IMR-90 (cell line): ENCODE measurements around the gene ST3GAL5. TPM values are rescaled to one million over a fixed set of nuclear protein-coding genes. Genes with fewer than 3 reads are reported as not detected.

Experiments used
- ATAC-seq: fragments of 200-7000 bp; cut with Tn5 transposase; 2 replicates; pipeline ENCODE4 v1.9.1; 2020; ENCODE audit warnings: low read depth, mild to moderate bottlenecking, moderate library complexity
- BruUV-seq: library from RNA; stranded (reverse); fragments of 400-500 nt; replicated peaks from 2 replicates; lab custom pipeline; 2021; lab: Mats Ljungman, UMichigan
- CTCF ChIA-PET: fragments of 300-600 bp; formaldehyde crosslinking; extraction: SDS; loops from one replicate; lab custom pipeline; 2021; ENCODE audit warnings: antibody characterized with exemption; lab: Yijun Ruan, JAX
- POLR2A ChIA-PET: fragments of 300-600 bp; sonication (Branson Sonifier 250); formaldehyde crosslinking; loops from one replicate; lab custom pipeline; 2022; ENCODE audit warnings: antibody characterized with exemption; ENCODE audit not compliant: unreplicated experiment; lab: Charles Lee
- DNase-seq: peaks from one replicate; pipeline ENCODE4 v3.0.0; 2013
- H2AFZ ChIP-seq: replicated peaks from 2 replicates; pipeline ENCODE3; 2013; ENCODE audit warnings: low read length, mild to moderate bottlenecking; ENCODE audit not compliant: poor library complexity
- H2AK5ac ChIP-seq: 2 replicates; pipeline ENCODE4 v1.6.1; 2013; ENCODE audit warnings: low read depth, low read length, inconsistent platforms
- H2AK9ac ChIP-seq: replicated peaks from 2 replicates; pipeline ENCODE3; 2013; ENCODE audit warnings: mild to moderate bottlenecking, low read depth, low read length, moderate library complexity; ENCODE audit not compliant: poor library complexity
- H2BK120ac ChIP-seq: 2 replicates; pipeline ENCODE4 v1.6.1; 2013; ENCODE audit warnings: low read depth, low read length, inconsistent platforms
- H2BK15ac ChIP-seq: 3 replicates; pipeline ENCODE4 v1.6.1; 2013; ENCODE audit warnings: low read depth, low read length, inconsistent platforms
- H2BK20ac ChIP-seq: 2 replicates; pipeline ENCODE4 v1.6.1; 2013; ENCODE audit warnings: low read depth, mild to moderate bottlenecking, inconsistent platforms, low read length, moderate library complexity
- H2BK5ac ChIP-seq: 2 replicates; pipeline ENCODE4 v1.6.1; 2013; ENCODE audit warnings: mild to moderate bottlenecking, low read depth, low read length, inconsistent platforms; ENCODE audit not compliant: poor library complexity, severe bottlenecking
- H3K14ac ChIP-seq: replicated peaks from 2 replicates; pipeline ENCODE4 v1.6.1; 2013; ENCODE audit warnings: low read depth, low read length, inconsistent platforms
- H3K18ac ChIP-seq: 2 replicates; pipeline ENCODE4 v1.6.1; 2013; ENCODE audit warnings: low read depth, low read length, control low read depth
- H3K23ac ChIP-seq: 2 replicates; pipeline ENCODE4 v1.6.1; 2013; ENCODE audit warnings: low read depth, low read length, inconsistent platforms
- H3K27ac ChIP-seq: 2 replicates; pipeline ENCODE4 v1.5.1; 2013; ENCODE audit warnings: mild to moderate bottlenecking, control low read depth, low read length; ENCODE audit not compliant: insufficient read depth
- H3K27me3 ChIP-seq: 2 replicates; pipeline ENCODE4 v1.6.1; 2013; ENCODE audit warnings: low read length; ENCODE audit not compliant: control insufficient read depth, insufficient read depth
- H3K36me3 ChIP-seq: 2 replicates; pipeline ENCODE4 v1.6.1; 2013; ENCODE audit warnings: low read length, mixed read lengths; ENCODE audit not compliant: control insufficient read depth, insufficient read depth
- H3K4ac ChIP-seq: 2 replicates; pipeline ENCODE4 v1.6.1; 2013; ENCODE audit warnings: low read depth, low read length, inconsistent platforms
- H3K4me1 ChIP-seq: 2 replicates; pipeline ENCODE4 v1.6.1; 2013; ENCODE audit warnings: low read length, mixed read lengths; ENCODE audit not compliant: control insufficient read depth, insufficient read depth
- H3K4me2 ChIP-seq: 2 replicates; pipeline ENCODE4 v1.6.1; 2013; ENCODE audit warnings: low read depth, mild to moderate bottlenecking, control low read depth, low read length, moderate library complexity
- H3K4me3 ChIP-seq: 2 replicates; pipeline ENCODE4 v1.5.1; 2013; ENCODE audit warnings: low read depth, mild to moderate bottlenecking, control low read depth, low read length, moderate library complexity; ENCODE audit not compliant: insufficient read depth
- H3K56ac ChIP-seq: 2 replicates; pipeline ENCODE4 v1.6.1; 2013; ENCODE audit warnings: low read length, inconsistent platforms; ENCODE audit not compliant: insufficient read depth; ENCODE audit errors: extremely low read depth
- H3K79me1 ChIP-seq, 2 experiments: 2 replicates each; pipeline ENCODE4 v1.6.1; 2013; ENCODE audit warnings: low read length in 2 of 2, inconsistent platforms in 1 of 2, low read depth in 1 of 2
- H3K9ac ChIP-seq: 2 replicates; pipeline ENCODE4 v1.6.1; 2013; ENCODE audit warnings: low read depth, low read length, control low read depth
- H3K9me1 ChIP-seq: 2 replicates; pipeline ENCODE4 v1.6.1; 2013; ENCODE audit warnings: low read length, inconsistent platforms; ENCODE audit not compliant: insufficient read depth
- H3K9me3 ChIP-seq: 2 replicates; pipeline ENCODE4 v1.6.1; 2013; ENCODE audit warnings: low read length; ENCODE audit not compliant: control insufficient read depth, insufficient read depth
- H4K20me1 ChIP-seq: 2 replicates; pipeline ENCODE4 v1.6.1; 2013; ENCODE audit warnings: low read length, inconsistent platforms; ENCODE audit not compliant: insufficient read depth
- H4K5ac ChIP-seq: 2 replicates; pipeline ENCODE4 v1.6.1; 2013; ENCODE audit warnings: mild to moderate bottlenecking, low read depth, low read length, control low read depth
- H4K8ac ChIP-seq, 2 experiments: 2 replicates each; pipeline ENCODE4 v1.6.1; 2013; ENCODE audit warnings: low read depth in 2 of 2, low read length in 2 of 2, control low read depth in 1 of 2, inconsistent platforms in 1 of 2
- H4K91ac ChIP-seq: 2 replicates; pipeline ENCODE4 v1.6.1; 2013; ENCODE audit warnings: low read depth, low read length, inconsistent platforms; ENCODE audit not compliant: insufficient read depth
- CEBPB ChIP-seq: IDR thresholded peaks from 2 replicates; pipeline ENCODE4 v1.6.1; 2012; ENCODE audit warnings: low read depth, low read length, improper control_type of control experiment
- CHD1 ChIP-seq: IDR thresholded peaks from 2 replicates; pipeline ENCODE4 v1.6.1; 2012; ENCODE audit warnings: low read depth, low read length, improper control_type of control experiment
- FOS ChIP-seq: fragments of 150-350 bp; IDR thresholded peaks from 2 replicates; pipeline ENCODE4 v1.6.1; 2016; ENCODE audit warnings: low read depth, low read length
- MAFK ChIP-seq: IDR thresholded peaks from 2 replicates; pipeline ENCODE4 v1.6.1; 2012; ENCODE audit warnings: low read depth, low read length, improper control_type of control experiment
- MXI1 ChIP-seq: IDR thresholded peaks from 2 replicates; pipeline ENCODE4 v1.6.1; 2012; ENCODE audit warnings: low read depth, mild to moderate bottlenecking, low read length, moderate library complexity, borderline replicate concordance
- NFE2L2 ChIP-seq: fragments of 150-350 bp; IDR thresholded peaks from 2 replicates; pipeline ENCODE4 v1.6.1; 2016; ENCODE audit warnings: low read depth, mild to moderate bottlenecking, low read length
- POLR2A ChIP-seq: IDR thresholded peaks from 2 replicates; pipeline ENCODE4 v1.6.1; 2012; ENCODE audit warnings: mild to moderate bottlenecking, low read depth, low read length
- RAD21 ChIP-seq: IDR thresholded peaks from 2 replicates; pipeline ENCODE4 v1.6.1; 2012; ENCODE audit warnings: low read length, improper control_type of control experiment
- RFX5 ChIP-seq: IDR thresholded peaks from 2 replicates; pipeline ENCODE4 v1.8.0; 2012; ENCODE audit warnings: low read depth, mild to moderate bottlenecking, low read length, moderate library complexity
- SMC3 ChIP-seq: fragments of 150-350 bp; IDR thresholded peaks from 2 replicates; pipeline ENCODE4 v1.6.1; 2016; ENCODE audit warnings: low read depth, mild to moderate bottlenecking, antibody characterized with exemption, low read length, moderate library complexity
- WGBS, 2 experiments: methylation state at CpG; one replicate each; pipeline versions ENCODE4 v1.1.5 to v1.1.7; 2013; ENCODE audit warnings: missing lambda C conversion rate in 2 of 2; ENCODE audit not compliant: insufficient read length in 1 of 2; ENCODE audit errors: extremely low coverage in 2 of 2; 5-methylcytosine and 5-hydroxymethylcytosine counted together
- dilution Hi-C: fragments of 300-500 bp; cut with HindIII; formaldehyde crosslinking; loops from one replicate; pipeline ENCODE4 v1.14.3; 2018; ENCODE audit warnings: low sequenced_read_pairs; ENCODE audit not compliant: unreplicated experiment
- in situ Hi-C: fragments of 300-500 bp; cut with MboI; formaldehyde crosslinking; loops from 3 replicates; pipeline ENCODE4 v1.14.3; 2019; ENCODE audit warnings: low sequenced_read_pairs, inconsistent platforms, mixed read lengths
- intact Hi-C: fragments of 100-400 bp; cut with micrococcal nuclease; formaldehyde crosslinking; loops from 2 replicates; pipeline ENCODE4 v1.10.0; 2022
- polyA plus RNA-seq, 3 experiments: library from polyadenylated mRNA; depleted of rRNA; stranded (reverse); fragments of >200 nt; gene quantifications; 2 replicates each; pipeline ENCODE4 v1.2.3, GENCODE V29; 2012; ENCODE audit warnings: low replicate concordance in 1 of 3
- total RNA-seq: library from RNA; depleted of rRNA; stranded (reverse); fragments of >200 nt; gene quantifications from 2 replicates; pipeline ENCODE4 v1.2.3, GENCODE V29; 2012
- TF ChIP-seq, protein P1 (sequence below): fragments of 150-350 bp; IDR thresholded peaks from 2 replicates; pipeline ENCODE4 v1.6.1; 2016; ENCODE audit warnings: low read depth, mild to moderate bottlenecking, low read length, moderate library complexity, borderline replicate concordance
- TF ChIP-seq, protein P2 (sequence below): fragments of 150-350 bp; IDR thresholded peaks from 2 replicates; pipeline ENCODE4 v1.6.1; 2017; ENCODE audit warnings: mild to moderate bottlenecking, antibody characterized with exemption, low read length, low read depth
- TF ChIP-seq, protein P3 (sequence below): conservative IDR thresholded peaks from 2 replicates; pipeline ENCODE4 v1.5.1; 2012; ENCODE audit warnings: mild to moderate bottlenecking, low read depth, low read length, improper control_type of control experiment

The ST3GAL5 gene
- total and polyA plus RNA-seq, 2 of the 4 experiments (the other 2 are of a cell fraction): 16.8 to 21.0 TPM

DNA sequence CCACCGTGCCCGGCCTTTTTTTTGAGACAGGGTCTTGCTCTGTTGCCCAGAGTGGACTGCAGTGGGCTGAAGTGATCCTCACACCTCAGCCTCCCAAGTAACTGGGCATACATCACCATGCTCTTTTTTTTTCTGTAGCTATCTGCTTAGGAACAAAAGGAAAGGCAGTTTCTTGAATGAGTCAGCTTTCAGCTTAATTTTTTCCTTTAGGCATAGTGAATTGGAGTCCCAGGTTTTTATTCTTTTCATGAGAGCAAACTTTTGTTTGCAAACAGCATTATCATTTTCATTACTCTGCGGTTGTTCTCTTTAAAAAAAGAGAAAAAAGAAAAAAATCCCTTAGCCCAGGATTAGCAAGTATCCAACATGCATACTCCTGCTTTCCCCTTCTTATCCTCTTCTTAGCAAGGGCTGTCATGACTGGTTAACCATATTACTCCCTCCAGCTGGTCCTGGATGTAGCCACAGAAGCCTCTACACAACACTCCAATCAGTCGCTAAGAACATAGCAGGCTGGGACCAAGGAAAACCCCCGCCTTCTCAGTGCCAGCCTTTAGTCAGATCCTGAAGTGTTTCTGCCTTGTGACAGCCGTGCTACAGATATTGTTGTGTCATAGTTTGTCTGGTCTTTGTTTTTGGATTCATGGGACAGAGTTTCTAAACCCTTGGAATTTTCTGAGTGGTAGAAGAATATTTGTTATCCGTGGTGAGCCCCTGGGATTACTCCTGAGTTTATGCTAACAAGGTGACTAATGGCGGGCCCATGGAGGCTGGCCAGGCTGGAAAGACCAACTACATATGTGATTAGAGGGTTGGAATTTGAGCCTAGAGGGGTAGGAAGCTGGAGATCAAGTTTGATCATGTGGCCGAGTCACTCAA, 23.3 kb upstream of the ST3GAL5 start:
- DNase-seq: peak; percentile 85
- CTCF ChIA-PET: interaction anchor here (0.9 to 1.1 kb wide), 2 partner anchors 9 to 22 kb away, joined by 4 read pairs; no protein-coding TSS in a partner anchor
- TF ChIP-seq RAD21 (0 out of 2 replicates have a peak, but pooled peaks have one; percentile 4), SMC3 (no peak), RFX5 (no peak), NFE2L2 (peak; percentile 15; the same call in 1 of the 2 replicates), CHD1 (no peak), POLR2A (no peak), FOS (peak; percentile 24; the same call in 1 of the 2 replicates), MXI1 (no peak), CEBPB (peak; percentile 50; the same call in 1 of the 2 replicates), MAFK (no peak)
- TF ChIP-seq, protein P1, sequence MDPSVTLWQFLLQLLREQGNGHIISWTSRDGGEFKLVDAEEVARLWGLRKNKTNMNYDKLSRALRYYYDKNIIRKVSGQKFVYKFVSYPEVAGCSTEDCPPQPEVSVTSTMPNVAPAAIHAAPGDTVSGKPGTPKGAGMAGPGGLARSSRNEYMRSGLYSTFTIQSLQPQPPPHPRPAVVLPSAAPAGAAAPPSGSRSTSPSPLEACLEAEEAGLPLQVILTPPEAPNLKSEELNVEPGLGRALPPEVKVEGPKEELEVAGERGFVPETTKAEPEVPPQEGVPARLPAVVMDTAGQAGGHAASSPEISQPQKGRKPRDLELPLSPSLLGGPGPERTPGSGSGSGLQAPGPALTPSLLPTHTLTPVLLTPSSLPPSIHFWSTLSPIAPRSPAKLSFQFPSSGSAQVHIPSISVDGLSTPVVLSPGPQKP: no peak
- TF ChIP-seq, protein P2, sequence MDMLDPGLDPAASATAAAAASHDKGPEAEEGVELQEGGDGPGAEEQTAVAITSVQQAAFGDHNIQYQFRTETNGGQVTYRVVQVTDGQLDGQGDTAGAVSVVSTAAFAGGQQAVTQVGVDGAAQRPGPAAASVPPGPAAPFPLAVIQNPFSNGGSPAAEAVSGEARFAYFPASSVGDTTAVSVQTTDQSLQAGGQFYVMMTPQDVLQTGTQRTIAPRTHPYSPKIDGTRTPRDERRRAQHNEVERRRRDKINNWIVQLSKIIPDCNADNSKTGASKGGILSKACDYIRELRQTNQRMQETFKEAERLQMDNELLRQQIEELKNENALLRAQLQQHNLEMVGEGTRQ: peak; percentile 30; the same call in 1 of the 2 replicates
- TF ChIP-seq, protein P3, sequence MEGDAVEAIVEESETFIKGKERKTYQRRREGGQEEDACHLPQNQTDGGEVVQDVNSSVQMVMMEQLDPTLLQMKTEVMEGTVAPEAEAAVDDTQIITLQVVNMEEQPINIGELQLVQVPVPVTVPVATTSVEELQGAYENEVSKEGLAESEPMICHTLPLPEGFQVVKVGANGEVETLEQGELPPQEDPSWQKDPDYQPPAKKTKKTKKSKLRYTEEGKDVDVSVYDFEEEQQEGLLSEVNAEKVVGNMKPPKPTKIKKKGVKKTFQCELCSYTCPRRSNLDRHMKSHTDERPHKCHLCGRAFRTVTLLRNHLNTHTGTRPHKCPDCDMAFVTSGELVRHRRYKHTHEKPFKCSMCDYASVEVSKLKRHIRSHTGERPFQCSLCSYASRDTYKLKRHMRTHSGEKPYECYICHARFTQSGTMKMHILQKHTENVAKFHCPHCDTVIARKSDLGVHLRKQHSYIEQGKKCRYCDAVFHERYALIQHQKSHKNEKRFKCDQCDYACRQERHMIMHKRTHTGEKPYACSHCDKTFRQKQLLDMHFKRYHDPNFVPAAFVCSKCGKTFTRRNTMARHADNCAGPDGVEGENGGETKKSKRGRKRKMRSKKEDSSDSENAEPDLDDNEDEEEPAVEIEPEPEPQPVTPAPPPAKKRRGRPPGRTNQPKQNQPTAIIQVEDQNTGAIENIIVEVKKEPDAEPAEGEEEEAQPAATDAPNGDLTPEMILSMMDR: no peak

More for the DNA sequence above, 23.3 kb upstream of the ST3GAL5 start:
- Histone ChIP-seq H2AK5ac (peak overlapping the region; percentile 79), H4K20me1 (peaks cover 4% of the 10 kb centered on the region; the same call in 1 of the 2 replicates), H3K23ac (no peak overlapping the region), H3K4me3 (no peak overlapping the region), H2BK5ac (peak overlapping the region; percentile 65), H3K79me1 (no peaks in the 10 kb centered on the region), H2BK15ac (peak overlapping the region; percentile 2; the same call in 1 of the 3 replicates), H3K18ac (peak overlapping the region; percentile 31), H3K9ac (no peak overlapping the region), H3K9me1 (peaks cover 3% of the 10 kb centered on the region; the same call in 1 of the 2 replicates), H3K4me1 (peaks cover 9% of the 10 kb centered on the region), H2BK20ac (0 out of 2 replicates have a peak overlapping the region, but pooled peaks have one; percentile 27), H3K36me3 (no peaks in the 10 kb centered on the region), H3K14ac (no peak overlapping the region), H4K5ac (peak overlapping the region; percentile 41; the same call in 1 of the 2 replicates), H2AFZ (peak overlapping the region; percentile 66), H3K9me3 (no peaks in the 10 kb centered on the region), H3K4ac (peak overlapping the region; percentile 8), H3K4me2 (peak overlapping the region; percentile 43; the same call in 1 of the 2 replicates), H4K8ac (peak overlapping the region in 1 of 2 experiments; percentile 20; a peak in 1 of 4 replicates), H3K56ac (no peak overlapping the region), H3K27ac (peak overlapping the region; percentile 70), H2AK9ac (no peak overlapping the region), H4K91ac (peak overlapping the region; percentile 16; the same call in 1 of the 2 replicates), H3K27me3 (no peaks in the 10 kb centered on the region), H2BK120ac (peak overlapping the region; percentile 36)
- peak; percentile 82 for ATAC-seq
- WGBS, 2 experiments: no CpG with 5 or more reads among the region's 9 CpGs
- BruUV-seq: no TSS peak
- intact Hi-C loops: loop anchor here (10.0 kb wide), 1 partner anchor 917 kb away; no protein-coding TSS in a partner anchor
- dilution Hi-C loops: no loop called here
- in situ Hi-C loops: no loop called here
- POLR2A ChIA-PET: no interaction called here
